BJ (cell line): ENCODE data around the gene COL2A1. TPM values are rescaled to one million over a fixed set of nuclear protein-coding genes. Genes with fewer than 3 reads are reported as not detected.

Source experiments
- CTCF ChIA-PET: fragments of 350-600 bp; formaldehyde crosslinking; extraction: SDS; loops from one replicate; lab custom pipeline; 2021; ENCODE audit warnings: antibody characterized with exemption, inconsistent platforms; lab: Yijun Ruan, JAX
- POLR2A ChIA-PET: fragments of 300-600 bp; sonication (Branson Sonifier 250); formaldehyde crosslinking; extraction: SDS; loops from one replicate; lab custom pipeline; 2021; ENCODE audit warnings: antibody characterized with exemption; lab: Charles Lee
- DNase-seq: peaks from one replicate; pipeline ENCODE4 v3.0.0-alpha.2; 2011; ENCODE audit warnings: low read depth
- H3K27me3 ChIP-seq: 2 replicates; pipeline ENCODE4 v1.6.0; 2011; ENCODE audit warnings: low read length; ENCODE audit not compliant: control insufficient read depth, insufficient read depth
- H3K36me3 ChIP-seq: 2 replicates; pipeline ENCODE4 v1.5.1; 2011; ENCODE audit warnings: low read length; ENCODE audit not compliant: control insufficient read depth, insufficient read depth
- H3K4me3 ChIP-seq: 2 replicates; pipeline ENCODE4 v1.5.1; 2011; ENCODE audit warnings: low read depth, mild to moderate bottlenecking, control low read depth, low read length
- polyA plus RNA-seq: library from polyadenylated mRNA; depleted of rRNA; stranded (reverse); fragments of >200 nt; gene quantifications from 2 replicates; pipeline ENCODE4 v1.2.3, GENCODE V29; 2011
- TF ChIP-seq, protein P1 (sequence below): IDR thresholded peaks from 2 replicates; pipeline ENCODE4 v1.5.1; 2011; ENCODE audit warnings: low read depth, mild to moderate bottlenecking, control low read depth, inconsistent platforms, low read length, moderate library complexity; ENCODE audit not compliant: insufficient read depth

Gene COL2A1
- polyA plus RNA-seq, 1 experiment: not detected

DNA sequence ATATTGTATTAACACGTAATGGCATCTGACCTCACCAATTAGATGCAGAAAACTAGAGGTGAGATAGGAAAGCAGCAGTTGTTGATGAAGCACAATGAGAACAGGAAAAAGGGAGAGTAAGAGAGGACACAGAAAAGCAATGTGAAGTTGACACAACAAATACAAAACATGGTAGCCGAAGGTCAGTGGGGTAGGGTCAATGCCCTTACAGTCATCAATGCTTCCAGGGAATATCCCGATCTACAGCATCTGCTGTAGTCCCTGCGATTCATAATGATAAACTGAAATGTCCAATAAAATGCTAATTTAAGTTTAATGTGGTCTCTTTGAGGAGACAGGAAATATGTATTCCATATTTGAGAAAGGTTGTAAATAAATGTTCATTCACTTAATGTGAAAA lies 2.9 kb upstream of the COL2A1 start:
- ChIA-PET CTCF (interaction anchor here (1.9 kb wide), 1 partner anchor 9 kb away, joined by 7 read pairs; no protein-coding TSS in a partner anchor), POLR2A (no interaction called here)
- H3K36me3 ChIP-seq: no peaks in the 10 kb centered on the region
- H3K27me3 ChIP-seq: peaks cover 57% of the 10 kb centered on the region
- no peak overlapping the region for H3K4me3 ChIP-seq
- TF ChIP-seq, protein P1, sequence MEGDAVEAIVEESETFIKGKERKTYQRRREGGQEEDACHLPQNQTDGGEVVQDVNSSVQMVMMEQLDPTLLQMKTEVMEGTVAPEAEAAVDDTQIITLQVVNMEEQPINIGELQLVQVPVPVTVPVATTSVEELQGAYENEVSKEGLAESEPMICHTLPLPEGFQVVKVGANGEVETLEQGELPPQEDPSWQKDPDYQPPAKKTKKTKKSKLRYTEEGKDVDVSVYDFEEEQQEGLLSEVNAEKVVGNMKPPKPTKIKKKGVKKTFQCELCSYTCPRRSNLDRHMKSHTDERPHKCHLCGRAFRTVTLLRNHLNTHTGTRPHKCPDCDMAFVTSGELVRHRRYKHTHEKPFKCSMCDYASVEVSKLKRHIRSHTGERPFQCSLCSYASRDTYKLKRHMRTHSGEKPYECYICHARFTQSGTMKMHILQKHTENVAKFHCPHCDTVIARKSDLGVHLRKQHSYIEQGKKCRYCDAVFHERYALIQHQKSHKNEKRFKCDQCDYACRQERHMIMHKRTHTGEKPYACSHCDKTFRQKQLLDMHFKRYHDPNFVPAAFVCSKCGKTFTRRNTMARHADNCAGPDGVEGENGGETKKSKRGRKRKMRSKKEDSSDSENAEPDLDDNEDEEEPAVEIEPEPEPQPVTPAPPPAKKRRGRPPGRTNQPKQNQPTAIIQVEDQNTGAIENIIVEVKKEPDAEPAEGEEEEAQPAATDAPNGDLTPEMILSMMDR: no peak
- DNase-seq: no peak

DNA sequence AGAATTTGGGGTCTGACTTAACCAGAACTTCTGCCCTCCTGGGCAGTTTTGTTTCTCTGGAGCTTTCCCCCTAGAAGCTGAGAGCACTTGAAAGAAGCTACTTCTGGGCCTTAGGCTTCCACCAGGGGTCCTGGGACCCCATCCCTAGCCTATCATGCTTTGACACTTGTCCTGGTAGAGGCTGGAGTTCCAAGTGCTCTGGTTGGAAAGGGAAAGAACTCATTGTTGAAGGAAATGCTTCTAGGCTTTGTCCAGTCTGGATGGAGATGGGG lies 1.4 kb upstream of the COL2A1 start:
- Histone ChIP-seq H3K27me3 (peaks cover 53% of the 10 kb centered on the region), H3K36me3 (no peaks in the 10 kb centered on the region), H3K4me3 (no peak overlapping the region)
- no peak for DNase-seq
- CTCF ChIA-PET: interaction anchor here (1.9 kb wide), 1 partner anchor 10 kb away, joined by 7 read pairs; no protein-coding TSS in a partner anchor
- POLR2A ChIA-PET: no interaction called here
- TF ChIP-seq, protein P1: no peak

DNA sequence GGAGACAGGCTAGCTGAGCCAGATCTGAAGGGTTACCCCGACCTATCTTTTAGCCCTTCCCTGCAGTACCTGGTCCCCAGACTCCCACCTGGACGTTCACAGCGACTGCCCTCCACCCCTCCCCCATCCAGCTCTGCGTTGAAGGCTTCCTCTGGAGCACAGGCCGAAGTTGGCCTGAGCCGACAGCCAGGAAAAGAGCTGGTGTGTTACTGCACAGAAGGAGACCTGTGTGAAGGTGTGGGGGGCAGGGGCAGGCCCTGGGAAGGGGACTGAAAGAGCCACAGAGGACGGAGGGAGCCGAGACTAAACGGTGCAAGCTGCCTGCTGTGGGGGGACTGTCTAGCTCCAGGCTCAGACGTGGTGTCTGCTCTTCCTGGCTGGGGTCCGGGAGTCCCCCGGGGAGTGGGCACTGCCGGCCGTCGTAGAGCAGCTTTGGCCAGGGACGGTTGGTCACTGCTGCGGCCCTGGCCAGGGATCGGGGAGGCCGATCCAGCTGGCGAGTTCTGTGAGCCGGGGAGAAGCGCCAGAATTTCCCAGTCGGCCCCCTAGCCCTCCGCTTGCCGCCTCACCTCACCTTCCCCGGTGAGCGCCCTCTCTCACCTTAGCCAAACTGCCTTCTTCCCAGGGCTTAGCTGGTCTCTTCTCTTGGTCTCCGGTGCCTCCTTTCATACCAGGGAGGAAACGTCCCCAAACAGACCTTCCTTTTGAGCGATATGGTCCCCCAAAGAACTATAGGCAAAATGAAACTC lies 899 bp upstream of the COL2A1 start:
- no peak for DNase-seq
- peaks cover 49% of the 10 kb centered on the region for H3K27me3 ChIP-seq
- ChIA-PET POLR2A (interaction anchor here (0.6 kb wide), 1 partner anchor 91 kb away, joined by 5 read pairs; no protein-coding TSS in a partner anchor), CTCF (no interaction called here)
- TF ChIP-seq, protein P1: no peak
- no peak overlapping the region for H3K4me3 ChIP-seq
- no peaks in the 10 kb centered on the region for H3K36me3 ChIP-seq

DNA sequence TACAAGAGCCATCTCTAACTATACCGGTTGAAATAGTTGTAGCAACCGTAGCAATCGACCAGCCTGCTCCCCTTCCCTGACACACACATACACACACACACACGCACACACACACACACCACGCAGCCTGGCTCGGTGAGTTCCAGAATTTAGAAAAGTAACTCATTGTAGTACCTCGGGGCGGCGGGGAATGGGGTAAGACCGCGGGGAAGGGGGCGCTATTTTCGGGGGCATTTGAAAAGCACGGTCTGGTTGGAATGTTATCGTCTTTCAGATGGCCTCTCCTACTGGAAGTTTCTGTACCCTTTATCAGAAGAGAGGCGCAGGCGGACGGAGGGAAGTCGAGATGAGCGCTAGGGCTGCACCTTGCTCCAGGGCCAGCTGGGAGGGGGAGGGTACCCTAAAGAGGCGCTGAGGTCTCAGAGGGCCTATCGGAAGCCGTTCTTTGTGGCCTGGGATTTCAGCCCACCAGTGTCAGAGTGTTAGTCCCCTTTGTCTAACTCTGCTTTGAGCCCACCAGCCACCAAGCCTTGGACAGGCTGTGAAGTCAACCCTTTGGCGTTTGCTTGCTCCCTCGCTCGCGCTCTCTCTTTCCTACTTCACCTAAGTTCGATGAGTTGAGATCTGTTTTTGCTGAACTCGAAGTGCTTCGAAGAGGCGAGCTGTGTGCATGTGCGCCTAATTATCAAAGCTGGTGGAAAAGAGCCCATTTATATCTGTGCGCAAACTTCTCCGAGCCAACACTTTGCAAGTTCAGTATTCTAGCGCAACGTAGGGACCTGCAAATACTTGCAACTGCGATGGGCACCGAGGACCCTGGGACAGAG lies 837 bp downstream of the COL2A1 start:
- Histone ChIP-seq H3K27me3 (peaks cover 48% of the 10 kb centered on the region), H3K4me3 (peak overlapping the region; percentile 20; the same call in 1 of the 2 replicates), H3K36me3 (no peaks in the 10 kb centered on the region)
- CTCF ChIA-PET: no interaction called here
- no peak for DNase-seq
- TF ChIP-seq, protein P1: no peak
- POLR2A ChIA-PET: no interaction called here

DNA sequence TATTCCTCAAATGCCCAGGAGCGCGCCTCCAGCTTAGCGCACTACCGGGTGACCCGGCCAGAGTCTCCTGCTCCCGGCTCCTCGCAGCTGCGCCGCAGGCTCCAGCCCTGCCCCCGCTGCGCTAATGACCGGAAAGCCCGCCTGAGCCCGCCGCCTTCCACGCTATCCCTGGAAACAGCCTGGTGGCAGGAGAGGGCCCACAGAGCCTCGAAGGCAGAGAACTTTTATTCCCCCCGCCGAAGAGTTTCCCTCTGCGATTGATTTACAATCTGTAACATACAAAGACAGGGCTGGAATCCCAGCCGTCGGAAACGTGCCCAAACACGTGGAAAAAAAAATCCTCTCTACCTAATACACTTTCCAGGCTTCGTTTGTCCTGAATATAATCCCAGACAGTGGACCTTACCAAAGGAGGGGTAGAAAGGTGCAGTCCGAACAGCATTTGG lies 1.5 kb downstream of the COL2A1 start:
- peaks cover 53% of the 10 kb centered on the region for H3K27me3 ChIP-seq
- ChIA-PET POLR2A (no interaction called here), CTCF (interaction anchor here (0.6 to 0.9 kb wide), 3 partner anchors 8 to 186 kb away, joined by 3 to 4 read pairs (median 3); no protein-coding TSS in a partner anchor)
- no peaks in the 10 kb centered on the region for H3K36me3 ChIP-seq
- H3K4me3 ChIP-seq: no peak overlapping the region
- TF ChIP-seq, protein P1: no peak
- no peak for DNase-seq
